ENCODE data around the gene ANKZF1.

ANKZF1 gene

DNA sequence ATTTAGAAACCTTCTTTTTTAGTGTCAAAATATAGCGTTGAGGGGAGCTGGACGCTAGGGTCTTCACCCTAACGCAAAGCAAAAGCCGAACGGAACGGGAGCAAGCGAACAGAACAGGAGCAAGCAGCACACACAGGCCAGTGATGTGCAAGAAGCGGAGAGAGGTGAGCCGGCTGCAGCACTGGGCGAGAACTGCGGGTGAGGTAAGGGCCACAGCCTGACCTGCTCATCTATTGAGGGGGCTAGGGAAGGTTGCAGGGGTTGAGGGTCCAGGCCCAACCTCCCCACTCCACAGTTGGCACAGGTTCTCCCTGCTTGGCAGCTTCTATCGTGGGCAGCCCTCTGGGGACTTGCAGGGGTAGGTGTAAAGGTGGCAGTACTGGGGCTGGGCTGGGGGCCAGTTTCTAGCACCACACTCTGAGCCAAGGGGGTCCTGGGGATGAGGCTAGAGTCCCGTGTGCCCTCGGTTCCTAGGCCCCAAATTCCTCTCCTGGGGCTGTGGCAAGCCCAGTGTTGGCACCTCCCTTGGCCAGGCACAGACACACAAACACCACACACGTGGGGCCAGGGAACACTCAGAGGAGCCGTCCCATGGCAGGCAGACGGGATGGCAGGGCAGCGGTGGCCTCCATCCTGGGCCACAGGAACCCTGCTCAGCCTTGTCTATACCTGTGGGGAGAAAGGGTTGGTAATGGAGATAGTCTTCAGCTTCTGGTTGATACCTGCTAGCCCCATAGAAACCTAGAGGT is 9.6 kb upstream of the ANKZF1 start:
- TF ChIP-seq POLR2AphosphoS5 (IDR thresholded peaks at IDR 0.05; ENCODE audit: borderline replicate concordance, low read depth, low read length) (no peak), FOXP2 (optimal IDR thresholded peaks at IDR 0.05; ENCODE audit: control extremely low read depth, extremely low read length, insufficient read depth) (no peak), EZH2 (IDR thresholded peaks at IDR 0.05) (no peak)
- no peak overlapping the region for H3K4me3 ChIP-seq
- no peaks in the 10 kb centered on the region for H3K9me3 ChIP-seq (ENCODE audit: low read depth, low read length)
- H3K36me3 ChIP-seq (ENCODE audit: insufficient read depth, low read length), result peaks cover 43% of the 10 kb centered on the region
- H3K27ac ChIP-seq, result peak overlapping the region; percentile 69; the same call in 1 of the 2 replicates
- no peak overlapping the region for H3K9ac ChIP-seq (ENCODE audit: insufficient read length)
- DNase-seq (ENCODE audit: low read depth, low spot score), result no peak

DNA sequence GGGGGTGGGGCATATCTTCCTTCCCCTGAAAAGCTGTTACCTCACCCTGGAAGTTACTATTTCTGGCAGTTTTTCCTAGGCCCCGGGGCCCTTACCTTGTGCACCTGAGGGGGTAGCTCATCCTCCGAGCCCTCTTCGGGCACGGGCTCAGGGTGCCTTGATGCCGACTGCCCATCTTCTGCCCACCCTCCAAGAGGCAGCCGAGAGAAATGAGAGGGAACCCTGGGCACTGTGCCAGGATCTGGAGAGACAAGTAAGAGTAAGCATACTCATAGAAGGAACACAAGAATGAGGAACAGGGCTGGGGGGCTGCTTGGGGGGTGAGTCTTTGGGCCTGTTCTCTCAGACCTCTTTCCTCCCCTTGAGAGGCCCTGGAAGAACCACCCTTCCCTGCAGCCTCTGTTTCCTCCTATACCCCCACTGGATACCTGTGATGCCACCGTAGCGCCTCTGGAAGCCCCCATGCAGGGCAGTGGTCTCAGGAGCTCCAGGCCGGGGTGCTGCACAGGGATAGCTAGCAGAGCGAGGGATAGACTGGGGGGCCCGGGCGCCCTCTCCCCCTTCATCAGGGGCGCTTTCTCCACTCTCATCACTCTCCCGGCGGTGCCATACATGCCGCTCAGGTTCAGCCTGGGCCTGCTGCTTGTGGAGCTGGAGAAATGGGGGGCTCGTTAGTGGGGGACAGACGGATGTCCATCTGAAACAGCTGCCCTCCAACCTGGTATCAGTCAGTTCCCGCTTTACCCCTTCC is 8.8 kb upstream of the ANKZF1 start:
- no peak for DNase-seq (ENCODE audit: low read depth, low spot score)
- Histone ChIP-seq H3K27ac (no peak overlapping the region), H3K36me3 (ENCODE audit: insufficient read depth, low read length) (peaks cover 42% of the 10 kb centered on the region), H3K4me3 (no peak overlapping the region), H3K9me3 (ENCODE audit: low read depth, low read length) (no peaks in the 10 kb centered on the region), H3K9ac (ENCODE audit: insufficient read length) (no peak overlapping the region)
- TF ChIP-seq FOXP2 (optimal IDR thresholded peaks at IDR 0.05; ENCODE audit: control extremely low read depth, extremely low read length, insufficient read depth) (no peak), POLR2AphosphoS5 (IDR thresholded peaks at IDR 0.05; ENCODE audit: borderline replicate concordance, low read depth, low read length) (no peak), EZH2 (IDR thresholded peaks at IDR 0.05) (no peak)

DNA sequence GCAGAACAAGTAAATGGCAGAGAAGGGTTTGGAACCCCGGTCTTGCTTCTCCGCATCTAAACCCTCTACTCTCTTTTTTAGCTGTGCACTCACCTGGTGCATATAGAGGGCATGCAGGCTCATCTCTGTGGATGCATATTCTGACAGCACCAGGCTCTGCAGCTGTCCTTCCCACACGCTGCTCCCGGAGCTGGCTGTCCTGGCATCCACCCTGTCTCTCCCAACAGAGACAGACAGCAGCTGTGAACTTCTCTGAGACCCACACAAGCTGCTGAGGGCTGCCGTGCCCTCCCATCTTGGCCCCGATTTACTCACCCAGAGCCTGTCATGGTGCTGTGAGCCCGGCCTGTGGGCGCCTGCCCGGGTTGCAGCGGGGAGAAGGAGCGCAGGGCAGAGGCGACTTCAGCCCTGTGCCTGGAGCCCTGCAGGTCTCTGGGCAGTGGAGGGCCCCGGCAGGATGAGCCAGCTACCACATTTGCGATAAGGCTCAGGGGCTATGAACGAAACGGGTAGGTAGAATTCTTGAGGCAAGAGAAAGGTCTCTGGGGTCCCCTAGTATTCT is 7.6 kb upstream of the ANKZF1 start:
- H3K9me3 ChIP-seq (ENCODE audit: low read depth, low read length), result no peaks in the 10 kb centered on the region
- peaks cover 30% of the 10 kb centered on the region; the same call in 1 of the 2 replicates for H3K36me3 ChIP-seq (ENCODE audit: insufficient read depth, low read length)
- H3K9ac ChIP-seq (ENCODE audit: insufficient read length), result no peak overlapping the region
- no peak overlapping the region for H3K27ac ChIP-seq
- no peak for DNase-seq (ENCODE audit: low read depth, low spot score)
- no peak overlapping the region for H3K4me3 ChIP-seq
- TF ChIP-seq POLR2AphosphoS5 (IDR thresholded peaks at IDR 0.05; ENCODE audit: borderline replicate concordance, low read depth, low read length) (no peak), FOXP2 (optimal IDR thresholded peaks at IDR 0.05; ENCODE audit: control extremely low read depth, extremely low read length, insufficient read depth) (no peak), EZH2 (IDR thresholded peaks at IDR 0.05) (no peak)

DNA sequence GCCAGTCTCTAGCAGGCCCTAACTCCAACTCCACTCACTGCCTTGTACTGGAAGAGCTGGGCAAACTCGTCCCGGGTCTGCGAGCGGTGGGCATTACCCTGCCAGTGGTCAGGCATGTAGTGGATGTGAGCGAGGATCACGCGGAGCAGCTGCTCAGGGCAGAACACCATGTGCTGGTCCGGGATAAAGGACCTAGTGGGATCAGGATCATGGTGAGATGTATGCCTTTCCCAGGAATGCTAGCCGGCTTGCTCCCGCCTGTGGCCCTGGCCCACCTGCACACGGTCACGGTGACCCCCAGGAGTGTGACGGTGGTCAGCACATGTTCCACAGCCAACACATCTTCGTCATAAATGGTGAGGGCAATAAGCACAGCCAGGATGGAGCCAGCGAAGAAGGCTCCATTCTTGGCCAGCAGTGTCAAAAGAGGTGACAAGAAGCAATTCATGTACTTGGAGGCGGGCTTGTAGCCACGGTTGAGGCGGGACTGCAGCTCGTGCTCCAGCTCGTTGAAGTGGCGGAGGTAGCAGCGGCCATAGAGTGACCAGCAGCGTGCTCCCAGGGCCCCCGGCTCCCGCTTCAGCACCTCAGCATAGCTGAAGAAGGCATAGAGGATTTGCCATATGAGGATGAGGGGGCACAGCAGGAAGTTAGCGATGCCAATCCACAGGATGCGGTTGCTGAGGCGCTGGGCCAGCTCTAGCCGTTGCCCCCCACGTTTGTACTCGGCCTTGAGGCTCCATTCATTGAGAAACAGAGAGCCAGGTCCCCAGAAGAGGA is 5.6 kb upstream of the ANKZF1 start:
- no peak overlapping the region for H3K27ac ChIP-seq
- no peaks in the 10 kb centered on the region for H3K9me3 ChIP-seq (ENCODE audit: low read depth, low read length)
- H3K36me3 ChIP-seq (ENCODE audit: insufficient read depth, low read length), result peaks cover 30% of the 10 kb centered on the region; the same call in 1 of the 2 replicates
- no peak for DNase-seq (ENCODE audit: low read depth, low spot score)
- TF ChIP-seq FOXP2 (optimal IDR thresholded peaks at IDR 0.05; ENCODE audit: control extremely low read depth, extremely low read length, insufficient read depth), result no peak
- no peak for TF ChIP-seq EZH2 (IDR thresholded peaks at IDR 0.05)
- TF ChIP-seq POLR2AphosphoS5 (IDR thresholded peaks at IDR 0.05; ENCODE audit: borderline replicate concordance, low read depth, low read length), result no peak
- no peak overlapping the region for H3K9ac ChIP-seq (ENCODE audit: insufficient read length)
- no peak overlapping the region for H3K4me3 ChIP-seq

DNA sequence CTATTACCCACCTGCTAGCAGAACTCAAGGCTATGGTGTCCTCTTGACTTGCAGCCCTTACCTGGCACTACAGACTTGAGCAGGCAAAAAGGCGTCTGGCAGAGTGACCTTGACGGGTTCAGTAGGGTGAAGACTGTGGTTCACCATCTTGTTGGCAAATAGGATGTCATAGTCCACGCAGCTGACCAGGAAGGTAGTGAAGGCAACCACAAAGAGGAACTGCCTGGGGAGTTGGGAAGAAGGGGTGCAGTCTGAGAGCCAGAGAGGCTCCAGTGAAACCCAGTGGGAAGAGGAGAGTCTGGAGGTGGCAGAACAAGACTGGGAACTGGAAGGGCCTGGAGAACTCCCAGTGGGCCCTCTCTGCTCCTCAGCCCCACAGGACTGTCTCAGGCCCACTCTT is 4.3 kb upstream of the ANKZF1 start:
- DNase-seq (ENCODE audit: low read depth, low spot score), result no peak
- TF ChIP-seq EZH2 (IDR thresholded peaks at IDR 0.05) (no peak), POLR2AphosphoS5 (IDR thresholded peaks at IDR 0.05; ENCODE audit: borderline replicate concordance, low read depth, low read length) (no peak)
- H3K9ac ChIP-seq (ENCODE audit: insufficient read length), result no peak overlapping the region
- peaks cover 30% of the 10 kb centered on the region; the same call in 1 of the 2 replicates for H3K36me3 ChIP-seq (ENCODE audit: insufficient read depth, low read length)
- no peaks in the 10 kb centered on the region for H3K9me3 ChIP-seq (ENCODE audit: low read depth, low read length)
- no peak overlapping the region for H3K4me3 ChIP-seq
- H3K27ac ChIP-seq, result no peak overlapping the region

DNA sequence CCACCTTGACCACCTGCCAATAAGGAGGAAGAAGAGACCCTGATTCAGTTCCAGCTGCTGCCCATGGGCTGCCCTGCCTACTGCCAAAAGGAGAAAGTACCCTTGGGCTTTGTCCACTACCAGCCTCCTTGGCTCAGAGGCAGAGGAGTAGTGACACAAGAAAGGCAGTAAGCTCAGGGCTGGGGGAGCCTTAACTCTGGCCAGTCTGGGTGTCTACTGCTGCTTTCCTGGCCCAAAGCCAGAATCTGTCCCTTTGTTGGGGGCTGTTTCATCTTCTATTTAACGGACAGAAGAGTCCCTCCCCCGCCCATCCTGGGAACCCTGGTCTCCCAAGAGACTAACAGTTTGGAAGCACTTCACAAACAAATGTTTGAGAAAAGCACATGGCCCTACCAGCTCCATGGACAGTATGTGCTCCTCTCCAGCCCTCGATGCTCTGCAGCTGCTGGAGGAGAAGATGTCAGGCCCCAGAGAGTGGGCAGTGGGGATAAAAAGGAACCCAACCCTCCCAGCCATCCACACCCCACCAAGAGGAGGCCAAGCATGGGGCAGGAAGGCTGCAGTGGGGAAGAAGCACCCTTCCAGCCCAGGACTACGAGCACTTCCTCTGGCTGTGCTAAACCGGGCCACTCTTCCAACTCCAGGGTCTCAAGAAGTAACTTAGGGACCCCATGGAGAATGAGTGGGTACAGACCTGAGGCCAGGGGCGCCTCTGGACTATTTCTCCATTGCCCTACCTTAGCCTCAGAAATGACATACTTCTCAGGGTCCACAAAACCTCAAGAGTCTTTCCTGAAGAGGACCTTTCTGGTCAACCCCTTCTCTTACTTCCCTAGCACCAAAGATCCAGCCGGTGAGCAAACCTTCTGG is 1.3 kb upstream of the ANKZF1 start:
- peak overlapping the region; percentile 97 for H3K9ac ChIP-seq (ENCODE audit: insufficient read length)
- H3K36me3 ChIP-seq (ENCODE audit: insufficient read depth, low read length), result peaks cover 43% of the 10 kb centered on the region; the same call in 1 of the 2 replicates
- H3K27ac ChIP-seq, result no peak overlapping the region
- H3K9me3 ChIP-seq (ENCODE audit: low read depth, low read length), result no peaks in the 10 kb centered on the region
- TF ChIP-seq FOXP2 (optimal IDR thresholded peaks at IDR 0.05; ENCODE audit: control extremely low read depth, extremely low read length, insufficient read depth), result no peak
- no peak for TF ChIP-seq EZH2 (IDR thresholded peaks at IDR 0.05)
- TF ChIP-seq POLR2AphosphoS5 (IDR thresholded peaks at IDR 0.05; ENCODE audit: borderline replicate concordance, low read depth, low read length), result no peak
- H3K4me3 ChIP-seq, result peak overlapping the region; percentile 92
- no peak for DNase-seq (ENCODE audit: low read depth, low spot score)

DNA sequence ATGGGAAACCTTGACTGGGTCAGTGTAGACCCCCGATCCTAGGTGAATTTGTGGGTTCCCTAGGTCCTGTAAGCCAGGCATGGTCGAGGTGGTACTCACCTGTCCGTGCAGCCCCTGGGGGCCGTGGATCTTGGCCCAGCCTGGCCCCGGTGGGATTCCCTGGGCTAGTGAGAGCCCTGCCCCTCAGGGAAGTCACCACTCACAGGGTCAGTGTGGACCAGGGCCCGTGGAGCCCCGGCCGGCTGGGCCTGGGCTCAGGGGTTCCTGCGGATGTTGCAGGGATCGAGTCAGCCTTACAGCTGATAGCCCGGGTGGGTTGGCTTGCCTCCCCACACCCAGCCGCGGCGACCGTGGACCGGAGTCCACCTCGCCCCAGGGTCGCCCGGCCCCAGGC is 698 bp upstream of the ANKZF1 start:
- Histone ChIP-seq H3K9ac (ENCODE audit: insufficient read length) (peak overlapping the region; percentile 97), H3K4me3 (peak overlapping the region; percentile 92), H3K36me3 (ENCODE audit: insufficient read depth, low read length) (peaks cover 43% of the 10 kb centered on the region), H3K27ac (0 out of 2 replicates have a peak overlapping the region, but pooled peaks have one; percentile 73), H3K9me3 (ENCODE audit: low read depth, low read length) (no peaks in the 10 kb centered on the region)
- no peak for TF ChIP-seq POLR2AphosphoS5 (IDR thresholded peaks at IDR 0.05; ENCODE audit: borderline replicate concordance, low read depth, low read length)
- no peak for TF ChIP-seq FOXP2 (optimal IDR thresholded peaks at IDR 0.05; ENCODE audit: control extremely low read depth, extremely low read length, insufficient read depth)
- TF ChIP-seq EZH2 (IDR thresholded peaks at IDR 0.05), result no peak
- DNase-seq (ENCODE audit: low read depth, low spot score), result no peak
